C4-2B (cell line): ENCODE measurements around the gene PLXNA4.

ENCODE experiments used
- H3K27ac ChIP-seq: fragments of 450-650 bp; 2 replicates; pipeline ENCODE4 v1.5.1; 2017
- CTCF ChIP-seq: fragments of 450-650 bp; conservative IDR thresholded peaks from 2 replicates; pipeline ENCODE4 v1.5.1; 2017; ENCODE audit warnings: mild to moderate bottlenecking
- ZFX ChIP-seq: fragments of 450-650 bp; IDR thresholded peaks from 2 replicates; pipeline ENCODE4 v1.6.1; 2017

PLXNA4 gene

GRCh38 chr7:132562690-132563089 lies 13.6 kb downstream of the PLXNA4 start:
- TF ChIP-seq ZFX (no peak), CTCF (no peak)
- H3K27ac ChIP-seq = no peak overlapping the region

GRCh38 chr7:132561763-132562162 lies 14.5 kb downstream of the PLXNA4 start:
- H3K27ac ChIP-seq = no peak overlapping the region
- TF ChIP-seq CTCF (no peak), ZFX (no peak)

GRCh38 chr7:132560825-132561529 lies 15.3 kb downstream of the PLXNA4 start:
- TF ChIP-seq CTCF (no peak), ZFX (no peak)
- H3K27ac ChIP-seq = no peak overlapping the region

GRCh38 chr7:132560105-132560504 lies 16.2 kb downstream of the PLXNA4 start:
- TF ChIP-seq CTCF (no peak), ZFX (no peak)
- no peak overlapping the region for H3K27ac ChIP-seq

GRCh38 chr7:132558815-132559214 lies 17.5 kb downstream of the PLXNA4 start:
- TF ChIP-seq CTCF (no peak), ZFX (no peak)
- H3K27ac ChIP-seq = no peak overlapping the region

GRCh38 chr7:132557489-132558044 lies 18.7 kb downstream of the PLXNA4 start:
- TF ChIP-seq ZFX (no peak), CTCF (peak; percentile 39)
- no peak overlapping the region for H3K27ac ChIP-seq

GRCh38 chr7:132554446-132554845 lies 21.8 kb downstream of the PLXNA4 start:
- no peak for TF ChIP-seq CTCF

More at GRCh38 chr7:132554446-132554845, 21.8 kb downstream of the PLXNA4 start:
- H3K27ac ChIP-seq = no peak overlapping the region
